ENCODE data around the gene PTPRM. TPM values are rescaled to one million over a fixed set of nuclear protein-coding genes. Genes with fewer than 3 reads are reported as not detected.

Gene PTPRM
- total RNA-seq, 1 experiment from 2014 or later, result not detected

- BruUV-seq (replicated peaks), result no TSS peak
- DNase-seq (ENCODE audit: low spot score), result no peak
- intact Hi-C loops (cut with micrococcal nuclease; ENCODE audit: unreplicated experiment), result no loop called here
- Histone ChIP-seq H3K4me3 (ENCODE audit: low read depth, low read length, poor library complexity, severe bottlenecking) (no peak overlapping the region), H3K4me1 (ENCODE audit: insufficient read depth, low read length, poor library complexity, severe bottlenecking) (no peaks in the 10 kb centered on the region), H3K36me3 (ENCODE audit: insufficient read depth, low read length, poor library complexity, severe bottlenecking) (no peaks in the 10 kb centered on the region), H3K27me3 (replicated peaks; ENCODE audit: insufficient read depth, low read depth, low read length, poor library complexity) (no peaks in the 10 kb centered on the region), H3K27ac (ENCODE audit: low read depth, low read length, poor library complexity, severe bottlenecking) (no peak overlapping the region), H3K9me3 (ENCODE audit: low read depth, low read length, poor library complexity, severe bottlenecking) (no peaks in the 10 kb centered on the region)
- CTCF ChIA-PET, result no interaction called here
- POLR2A ChIA-PET (ENCODE audit: low non-redundant PET), result no interaction called here
- TF ChIP-seq EZH2 (IDR thresholded peaks at IDR 0.05; ENCODE audit: borderline replicate concordance, low read depth, low read length, poor library complexity, severe bottlenecking) (no peak), CTCF (conservative IDR thresholded peaks at IDR 0.05; ENCODE audit: low read depth, low read length) (no peak)
Observed at GRCh38 chr18:8175501-8176061, 608.5 kb downstream of the PTPRM start.

GRCh38 chr18:8176109-8176508 is 609.0 kb downstream of the PTPRM start:
- no peak overlapping the region for H3K27ac ChIP-seq (ENCODE audit: low read depth, low read length, poor library complexity, severe bottlenecking)
- intact Hi-C loops (cut with micrococcal nuclease; ENCODE audit: unreplicated experiment), result no loop called here
- no peaks in the 10 kb centered on the region for H3K9me3 ChIP-seq (ENCODE audit: low read depth, low read length, poor library complexity, severe bottlenecking)
- H3K4me3 ChIP-seq (ENCODE audit: low read depth, low read length, poor library complexity, severe bottlenecking), result no peak overlapping the region
- no peak for DNase-seq (ENCODE audit: low spot score)
- TF ChIP-seq CTCF (conservative IDR thresholded peaks at IDR 0.05; ENCODE audit: low read depth, low read length) (no peak), EZH2 (IDR thresholded peaks at IDR 0.05; ENCODE audit: borderline replicate concordance, low read depth, low read length, poor library complexity, severe bottlenecking) (no peak)
- BruUV-seq (replicated peaks), result no TSS peak
- ChIA-PET CTCF (no interaction called here), POLR2A (ENCODE audit: low non-redundant PET) (no interaction called here)
- no peaks in the 10 kb centered on the region for H3K27me3 ChIP-seq (replicated peaks; ENCODE audit: insufficient read depth, low read depth, low read length, poor library complexity)
- no peaks in the 10 kb centered on the region for H3K4me1 ChIP-seq (ENCODE audit: insufficient read depth, low read length, poor library complexity, severe bottlenecking)
- no peaks in the 10 kb centered on the region for H3K36me3 ChIP-seq (ENCODE audit: insufficient read depth, low read length, poor library complexity, severe bottlenecking)

GRCh38 chr18:8176554-8176953 is 609.4 kb downstream of the PTPRM start:
- intact Hi-C loops (cut with micrococcal nuclease; ENCODE audit: unreplicated experiment), result no loop called here
- H3K4me3 ChIP-seq (ENCODE audit: low read depth, low read length, poor library complexity, severe bottlenecking), result no peak overlapping the region
- H3K9me3 ChIP-seq (ENCODE audit: low read depth, low read length, poor library complexity, severe bottlenecking), result no peaks in the 10 kb centered on the region
- CTCF ChIA-PET, result no interaction called here
- H3K36me3 ChIP-seq (ENCODE audit: insufficient read depth, low read length, poor library complexity, severe bottlenecking), result no peaks in the 10 kb centered on the region
- TF ChIP-seq EZH2 (IDR thresholded peaks at IDR 0.05; ENCODE audit: borderline replicate concordance, low read depth, low read length, poor library complexity, severe bottlenecking) (no peak), CTCF (conservative IDR thresholded peaks at IDR 0.05; ENCODE audit: low read depth, low read length) (no peak)
- H3K27ac ChIP-seq (ENCODE audit: low read depth, low read length, poor library complexity, severe bottlenecking), result no peak overlapping the region
- no peak for DNase-seq (ENCODE audit: low spot score)
- no peaks in the 10 kb centered on the region for H3K27me3 ChIP-seq (replicated peaks; ENCODE audit: insufficient read depth, low read depth, low read length, poor library complexity)
- POLR2A ChIA-PET (ENCODE audit: low non-redundant PET), result no interaction called here
- no TSS peak for BruUV-seq (replicated peaks)
- H3K4me1 ChIP-seq (ENCODE audit: insufficient read depth, low read length, poor library complexity, severe bottlenecking), result no peaks in the 10 kb centered on the region
